ENCODE data around the gene CABLES2.

DNA sequence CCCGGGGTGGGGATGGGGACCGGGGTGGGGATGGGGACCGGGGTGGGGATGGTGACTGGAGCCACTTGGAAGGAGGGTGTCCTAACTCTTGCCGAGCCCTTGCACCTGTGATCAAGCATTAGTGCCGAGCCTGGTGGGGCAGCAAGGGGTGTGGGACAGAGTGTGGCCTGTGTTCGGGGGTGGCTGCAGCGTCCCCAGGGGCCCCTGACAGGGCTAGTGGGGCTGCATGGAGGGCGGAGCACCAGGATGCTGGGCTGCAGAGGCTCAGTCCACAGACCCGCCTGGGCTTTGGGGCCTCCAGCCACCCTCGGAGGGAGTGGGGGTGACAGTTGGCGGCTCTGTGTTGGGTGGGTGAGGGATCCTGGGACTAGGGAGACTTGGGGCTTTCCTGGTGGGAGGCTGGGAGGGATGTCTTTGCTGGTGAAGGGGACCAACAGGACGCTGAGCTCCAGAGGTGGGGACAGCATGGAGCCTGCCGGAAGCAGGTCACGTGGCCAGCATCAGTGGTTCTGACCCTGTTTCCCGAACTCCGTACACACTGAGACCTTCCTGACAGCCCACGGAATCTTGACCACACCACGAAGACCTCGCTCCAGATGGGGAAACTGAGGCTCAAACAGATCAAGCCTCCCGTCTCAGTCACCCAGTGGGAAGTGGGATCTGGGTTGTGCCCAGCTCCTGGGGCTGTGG lies 15.7 kb upstream of the CABLES2 start:
- TF ChIP-seq POLR2AphosphoS5 (IDR thresholded peaks at IDR 0.05; ENCODE audit: low read depth, low read length) (no peak), TAF1 (IDR thresholded peaks at IDR 0.05; ENCODE audit: borderline replicate concordance, low read depth, low read length) (no peak)

Data from GM12892 (cell line).